Omental fat pad (tissue), 4 donors: ENCODE data around the gene KANSL3. TPM values are rescaled to one million over a fixed set of nuclear protein-coding genes. Genes with fewer than 3 reads are reported as not detected.

ENCODE experiments used
- ATAC-seq: fragments of 150-250 bp; one replicate; pipeline ENCODE4 v1.9.1; 2016; ENCODE audit warnings: mild to moderate bottlenecking, moderate library complexity; ENCODE audit not compliant: low FRiP score
- DNase-seq: peaks from one replicate; pipeline ENCODE4 v3.0.0-alpha.2; 2019; ENCODE audit warnings: low spot score
- CTCF ChIP-seq, 3 donors: fragments of 450-650 bp; IDR thresholded peaks; one replicate each; pipeline ENCODE4 v1.5.1; 2016 to 2017; ENCODE audit warnings: antibody characterized with exemption in 3 of 3, mild to moderate bottlenecking in 3 of 3, moderate library complexity in 2 of 3
- total RNA-seq, 4 donors: library from RNA; depleted of rRNA; stranded (reverse); fragments of >200 nt; gene quantifications; one replicate each; pipeline ENCODE4 v1.1.0, GENCODE V29; 2016

Gene KANSL3
- total RNA-seq, 4 donors from 2014 or later = 35.7 to 48.4 (median 39.0) TPM

GRCh38 chr2:96553176-96553956, 84.7 kb downstream of the KANSL3 start:
- no peak for DNase-seq
- no peak for TF ChIP-seq CTCF (IDR thresholded peaks at IDR 0.05)
- ATAC-seq = no peak

GRCh38 chr2:96552315-96553175, 85.6 kb downstream of the KANSL3 start:
- DNase-seq (no peak), ATAC-seq (no peak)
- no peak for TF ChIP-seq CTCF (IDR thresholded peaks at IDR 0.05)

- no peak for ATAC-seq
- DNase-seq = no peak
- no peak for TF ChIP-seq CTCF (IDR thresholded peaks at IDR 0.05)
These were observed 86.4 kb downstream of the KANSL3 start for GRCh38 chr2:96551605-96552314.

GRCh38 chr2:96550787-96551604, 87.1 kb downstream of the KANSL3 start:
- DNase-seq = no peak
- TF ChIP-seq CTCF (IDR thresholded peaks at IDR 0.05) = no peak
- no peak for ATAC-seq

- ATAC-seq (no peak), DNase-seq (no peak)
- TF ChIP-seq CTCF (IDR thresholded peaks at IDR 0.05) = no peak
These were observed 87.9 kb downstream of the KANSL3 start for GRCh38 chr2:96549967-96550786.

GRCh38 chr2:96549466-96549785, 88.7 kb downstream of the KANSL3 start:
- ATAC-seq = no peak
- TF ChIP-seq CTCF (IDR thresholded peaks at IDR 0.05) = no peak
- DNase-seq = no peak
